SU-DHL-6 (cell line): ENCODE data around the gene SRGAP1.

Experiments used
- CTCF ChIP-seq: fragments of 200-600 bp; sonication (generic); IDR thresholded peaks from one replicate; pipeline ENCODE4 v1.5.1; 2017; ENCODE audit warnings: antibody characterized with exemption, mild to moderate bottlenecking, low read length, moderate library complexity; ENCODE audit not compliant: insufficient read depth, poor library complexity, severe bottlenecking
- EZH2phosphoT487 ChIP-seq: fragments of 200-600 bp; sonication (generic), shearing (Covaris generic); conservative IDR thresholded peaks from 2 replicates; pipeline ENCODE4 v1.6.1; 2018; ENCODE audit warnings: mild to moderate bottlenecking, antibody characterized with exemption, low read length, moderate library complexity, mixed read lengths

- no peak for TF ChIP-seq CTCF
- no peak for TF ChIP-seq EZH2phosphoT487
Measured at GRCh38 chr12:64016521-64016920, 172.0 kb downstream of the SRGAP1 start.
